ENCODE measurements around the gene ZNF574.

- TF ChIP-seq, protein P1, sequence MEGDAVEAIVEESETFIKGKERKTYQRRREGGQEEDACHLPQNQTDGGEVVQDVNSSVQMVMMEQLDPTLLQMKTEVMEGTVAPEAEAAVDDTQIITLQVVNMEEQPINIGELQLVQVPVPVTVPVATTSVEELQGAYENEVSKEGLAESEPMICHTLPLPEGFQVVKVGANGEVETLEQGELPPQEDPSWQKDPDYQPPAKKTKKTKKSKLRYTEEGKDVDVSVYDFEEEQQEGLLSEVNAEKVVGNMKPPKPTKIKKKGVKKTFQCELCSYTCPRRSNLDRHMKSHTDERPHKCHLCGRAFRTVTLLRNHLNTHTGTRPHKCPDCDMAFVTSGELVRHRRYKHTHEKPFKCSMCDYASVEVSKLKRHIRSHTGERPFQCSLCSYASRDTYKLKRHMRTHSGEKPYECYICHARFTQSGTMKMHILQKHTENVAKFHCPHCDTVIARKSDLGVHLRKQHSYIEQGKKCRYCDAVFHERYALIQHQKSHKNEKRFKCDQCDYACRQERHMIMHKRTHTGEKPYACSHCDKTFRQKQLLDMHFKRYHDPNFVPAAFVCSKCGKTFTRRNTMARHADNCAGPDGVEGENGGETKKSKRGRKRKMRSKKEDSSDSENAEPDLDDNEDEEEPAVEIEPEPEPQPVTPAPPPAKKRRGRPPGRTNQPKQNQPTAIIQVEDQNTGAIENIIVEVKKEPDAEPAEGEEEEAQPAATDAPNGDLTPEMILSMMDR (IDR thresholded peaks at IDR 0.05) = no peak
- TF ChIP-seq POLR2A (IDR thresholded peaks at IDR 0.05) = no peak
- TF ChIP-seq POLR2AphosphoS5 (IDR thresholded peaks at IDR 0.05) = no peak
Measured at GRCh38 chr19:42079276-42079669, 3.3 kb downstream of the ZNF574 start.
